ENCODE measurements around the gene RPL10.
A peak's percentile ranks its signal among the peaks of the same experiment; 100 is the strongest.

Gene RPL10

DNA sequence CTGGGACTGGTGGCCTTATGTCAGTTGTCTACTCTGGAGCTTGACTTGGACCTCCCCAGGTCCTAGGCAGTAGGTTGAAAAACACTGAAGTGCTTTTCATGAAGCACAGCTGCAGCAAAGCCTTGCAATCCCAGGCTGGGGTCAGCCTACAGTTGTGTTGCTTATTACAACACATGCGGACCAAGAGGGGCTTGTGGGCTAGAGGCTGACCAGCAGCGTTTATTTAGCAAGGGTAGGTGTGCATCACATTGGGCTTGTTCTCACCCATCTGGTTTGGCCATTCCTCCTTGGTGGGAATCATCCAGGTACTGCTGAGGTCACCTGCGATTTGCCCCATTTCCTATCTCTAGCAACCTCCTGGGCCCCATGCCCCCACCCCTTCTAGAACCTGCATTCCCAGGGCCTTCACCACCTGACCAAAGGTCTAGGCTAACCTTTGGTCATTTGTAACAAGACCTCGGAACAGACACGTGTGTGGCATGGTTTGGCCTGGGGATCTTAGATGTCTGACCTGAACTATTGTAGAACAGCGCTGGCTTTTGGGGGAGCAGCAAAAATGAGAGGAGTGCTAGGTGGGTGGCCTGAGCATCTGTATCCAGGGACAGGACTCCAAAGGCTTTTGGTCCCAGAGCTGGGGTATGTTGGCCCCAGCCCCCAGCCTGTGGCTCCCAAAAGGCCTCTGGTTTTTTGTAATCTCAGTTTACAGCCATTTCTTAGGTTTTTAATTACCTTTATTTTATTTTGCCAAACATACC is 3.0 kb downstream of the RPL10 start:
- DNase-seq (ENCODE audit: low read depth) = no peak

DNA sequence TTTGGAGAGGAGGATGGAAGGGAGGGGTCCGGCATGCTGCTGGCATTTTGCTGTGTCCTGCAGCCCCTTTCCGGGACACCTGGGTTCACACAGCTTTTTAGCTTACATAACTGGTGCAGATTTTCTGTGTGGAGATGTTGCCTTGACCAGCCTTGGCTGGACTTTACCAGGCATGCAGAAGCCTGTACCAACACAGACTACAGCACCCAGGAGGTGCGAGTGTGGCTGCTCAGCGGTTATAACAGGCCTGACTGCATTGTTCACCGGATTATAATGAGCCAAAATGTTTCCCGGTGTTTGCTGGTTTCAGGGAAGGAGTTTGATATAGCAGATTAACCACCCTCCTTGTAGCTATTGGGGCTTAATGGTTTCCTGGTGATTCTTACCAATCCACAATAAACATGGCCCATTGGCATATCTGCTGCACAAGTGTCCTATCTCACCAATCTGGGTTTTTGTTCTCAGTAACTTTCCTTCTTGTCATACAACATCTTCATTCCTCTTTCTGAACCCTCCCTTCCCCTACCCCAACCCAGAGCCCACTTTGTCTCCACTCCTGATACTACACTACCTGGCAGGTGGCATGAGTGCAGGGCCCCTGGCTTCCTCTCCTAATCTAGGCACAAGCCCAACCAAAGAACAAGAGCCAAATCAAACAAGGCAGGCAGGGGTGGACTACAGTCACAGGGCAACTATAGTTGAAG is 3.9 kb downstream of the RPL10 start:
- DNase-seq (ENCODE audit: low read depth) = no peak

DNA sequence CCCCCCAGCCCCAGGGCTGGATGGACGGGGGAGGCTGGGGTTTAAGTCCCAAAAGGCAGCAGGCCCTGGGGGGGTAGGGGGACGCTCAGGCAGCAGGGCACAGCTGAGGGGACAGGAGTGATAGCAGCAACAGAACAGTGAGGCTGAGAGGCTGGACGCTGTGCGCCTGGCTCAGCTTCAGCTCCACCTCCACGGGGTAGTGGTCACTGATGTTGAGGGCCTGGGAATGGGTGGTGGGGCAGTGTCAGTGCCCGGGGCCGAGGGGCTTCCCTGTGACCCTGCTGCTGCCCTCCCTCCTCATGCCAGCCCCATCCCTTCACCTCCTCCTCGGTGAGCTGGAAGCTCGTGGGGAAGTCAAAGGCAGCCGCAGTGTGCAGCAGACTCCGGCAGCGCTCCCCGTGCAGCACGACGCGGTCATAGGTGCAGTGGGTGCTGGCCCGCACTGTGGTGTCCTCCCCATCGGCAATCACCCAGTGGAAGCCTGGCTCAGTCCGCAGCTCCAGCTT is 4.5 kb downstream of the RPL10 start:
- no peak for DNase-seq (ENCODE audit: low read depth)

DNA sequence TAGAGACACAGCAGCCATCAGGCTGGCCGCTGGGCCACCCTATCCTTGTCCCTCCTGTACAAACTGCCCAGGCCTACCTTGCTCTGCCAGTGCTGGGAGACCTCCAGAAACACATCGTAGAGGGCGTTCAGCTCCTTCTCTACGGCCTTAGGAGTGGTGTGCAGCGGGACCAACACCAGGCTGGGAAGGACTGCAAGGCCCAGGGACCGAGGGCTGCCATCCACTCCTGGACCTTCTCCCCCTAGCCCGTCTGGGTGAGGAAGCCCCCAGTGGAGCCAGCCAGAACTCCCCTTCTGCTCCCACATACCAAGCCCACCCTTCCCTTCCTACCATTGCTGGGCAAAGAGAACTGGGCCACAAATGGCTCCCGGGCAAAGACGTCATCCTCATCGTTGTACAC is 5.0 kb downstream of the RPL10 start:
- DNase-seq (ENCODE audit: low read depth) = no peak

DNA sequence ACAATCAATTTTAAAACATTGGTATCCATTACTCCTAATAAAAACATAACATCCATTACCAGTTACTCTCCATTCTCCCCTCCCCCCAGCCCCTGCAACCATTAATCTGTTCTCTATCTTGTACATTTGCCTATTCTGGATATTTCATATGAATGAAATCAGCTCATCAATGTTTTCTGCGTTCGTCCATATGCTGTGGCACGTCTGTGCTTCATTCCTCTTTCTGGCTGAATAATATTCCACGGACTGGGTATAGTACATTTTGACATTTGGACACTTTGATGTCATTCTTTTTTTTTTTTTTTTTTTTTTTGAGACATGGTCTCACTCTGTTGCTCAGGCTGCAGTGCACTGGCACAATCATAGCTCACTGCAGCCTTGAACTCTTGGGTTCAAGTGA is 5.7 kb downstream of the RPL10 start:
- DNase-seq (ENCODE audit: low read depth) = no peak

DNA sequence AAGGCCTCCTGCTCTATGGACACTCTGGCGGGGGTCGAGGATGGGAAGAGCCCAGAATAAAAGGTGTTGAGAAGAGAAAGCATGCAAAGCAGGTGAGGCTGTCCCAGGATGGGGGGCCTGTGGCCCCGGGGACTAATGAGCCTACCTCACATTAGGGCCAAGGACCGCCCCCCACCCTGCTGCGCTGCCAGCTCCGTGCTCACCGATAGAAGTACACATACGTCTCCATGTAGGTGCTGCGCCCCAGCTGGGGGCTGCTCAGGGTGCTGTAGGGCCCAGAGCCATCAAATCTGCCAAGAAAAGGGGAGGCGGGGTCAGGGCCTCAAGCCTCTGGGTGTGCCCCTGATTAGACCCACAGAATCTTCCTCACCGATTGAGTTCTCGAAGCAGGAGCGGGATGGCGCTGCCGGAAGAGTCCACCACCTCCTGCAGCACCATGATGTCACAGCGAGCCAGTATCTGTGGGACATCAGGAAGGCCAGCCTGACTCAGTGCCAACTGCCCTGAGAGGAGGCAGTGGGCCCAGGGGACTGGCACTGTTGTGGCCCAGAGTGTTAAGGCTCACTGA is 6.5 kb downstream of the RPL10 start:
- no peak for DNase-seq (ENCODE audit: low read depth)

DNA sequence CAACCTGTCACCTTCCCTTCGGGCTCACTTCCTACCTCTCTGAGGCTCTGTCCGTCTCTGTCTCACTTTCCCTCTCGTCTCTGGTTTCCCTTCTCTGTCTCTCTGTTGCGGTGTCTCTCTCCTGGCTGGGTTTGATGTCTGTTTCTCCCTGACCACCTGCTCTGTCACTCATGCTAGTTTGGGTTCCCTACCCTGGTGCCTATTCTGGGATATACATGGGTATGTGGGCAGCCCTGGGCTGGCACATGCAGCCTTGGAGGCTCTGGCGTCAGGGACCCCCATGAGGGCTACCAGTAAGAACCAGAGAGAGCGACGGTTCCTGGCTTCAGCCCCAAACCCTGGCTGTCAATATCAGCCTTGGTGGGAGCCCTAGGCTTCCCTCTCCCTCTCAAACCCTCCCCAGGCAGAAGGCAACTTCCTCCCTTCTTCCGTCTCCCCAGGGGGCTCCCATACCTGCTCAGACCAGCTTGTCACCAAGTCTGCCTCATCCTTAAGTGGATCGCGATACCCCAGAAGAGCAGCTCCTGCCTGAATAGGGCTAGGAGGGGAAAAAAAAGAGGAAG is 10.6 kb downstream of the RPL10 start:
- DNase-seq (ENCODE audit: low read depth) = no peak

DNA sequence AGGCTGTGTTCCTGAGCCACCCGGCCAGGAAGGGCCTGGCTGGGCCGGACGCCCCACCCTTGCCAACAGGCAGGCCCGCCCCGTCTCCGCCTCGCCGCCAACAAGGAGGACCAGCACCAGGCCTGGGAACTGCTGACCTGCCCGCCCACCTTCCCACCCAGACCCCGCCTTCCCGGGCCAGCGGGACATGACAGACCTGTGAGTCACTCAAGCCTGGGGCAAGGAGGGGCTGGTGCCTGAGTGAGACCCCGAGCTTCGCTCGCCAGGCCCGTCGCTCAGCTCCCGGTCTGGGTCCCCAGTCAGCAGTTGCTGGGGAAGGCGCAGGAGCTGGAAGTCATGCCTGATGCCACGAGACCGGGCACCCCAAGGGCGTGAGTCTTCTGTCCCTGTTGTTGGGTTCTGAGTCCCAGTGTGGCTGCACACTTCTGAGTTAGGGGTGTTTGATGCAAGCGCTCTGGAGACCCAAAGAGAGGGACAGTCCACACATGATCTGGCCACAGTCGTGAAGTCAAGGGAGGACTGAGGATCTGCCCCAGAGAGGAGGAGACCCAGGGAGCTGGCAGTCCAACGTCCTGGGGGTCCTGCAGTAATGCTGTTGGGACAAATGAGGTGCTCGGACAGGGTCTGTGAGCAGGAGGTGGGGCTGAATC is 11.2 kb downstream of the RPL10 start, which contains the start of gene DNASE1L1:
Gene DNASE1L1 (minus strand): TSS at position 33 of the 650 bp plus-strand sequence. CDS start 3,686 bp downstream, outside the sequence.
- DNase-seq (ENCODE audit: low read depth) = no peak

DNA sequence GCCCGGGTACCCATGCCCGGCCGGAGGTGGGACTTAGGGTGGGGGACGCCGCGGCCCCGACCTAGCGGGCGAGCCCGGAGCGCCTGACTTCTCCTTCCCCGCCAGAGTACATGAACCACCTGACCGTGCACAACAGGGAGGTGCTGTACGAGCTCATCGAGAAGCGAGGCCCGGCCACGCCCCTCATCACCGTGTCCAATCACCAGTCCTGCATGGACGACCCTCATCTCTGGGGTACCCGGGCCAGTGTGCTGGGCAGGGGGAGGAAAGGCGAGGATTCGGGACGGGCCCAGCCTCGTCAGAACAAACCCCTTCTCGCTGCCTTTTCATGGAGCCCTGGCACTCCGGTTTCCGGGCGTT is 13.8 kb downstream of the RPL10 start:
- peak; percentile 34 for DNase-seq (ENCODE audit: low read depth)

DNA sequence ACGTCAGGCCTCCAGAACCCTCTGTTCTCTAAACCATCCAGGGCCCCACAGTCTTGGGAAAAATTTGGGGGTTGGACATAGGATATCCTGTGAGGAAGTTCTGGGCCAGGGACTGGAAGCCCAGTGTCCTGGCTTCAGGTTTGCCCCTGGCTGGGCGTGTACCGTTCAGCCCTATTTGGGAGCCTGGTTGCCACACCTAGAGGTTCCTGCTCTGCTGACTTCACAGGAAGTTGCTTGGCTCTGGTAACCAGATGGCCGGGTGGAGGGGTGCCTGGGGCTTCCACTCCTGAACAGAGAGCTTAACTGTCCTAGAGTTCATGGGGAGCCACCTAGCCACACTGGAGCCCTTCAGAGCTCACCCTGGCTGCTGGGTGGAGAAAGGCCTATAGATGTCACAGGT is 14.3 kb downstream of the RPL10 start:
- peak; percentile 19 for DNase-seq (ENCODE audit: low read depth)

DNA sequence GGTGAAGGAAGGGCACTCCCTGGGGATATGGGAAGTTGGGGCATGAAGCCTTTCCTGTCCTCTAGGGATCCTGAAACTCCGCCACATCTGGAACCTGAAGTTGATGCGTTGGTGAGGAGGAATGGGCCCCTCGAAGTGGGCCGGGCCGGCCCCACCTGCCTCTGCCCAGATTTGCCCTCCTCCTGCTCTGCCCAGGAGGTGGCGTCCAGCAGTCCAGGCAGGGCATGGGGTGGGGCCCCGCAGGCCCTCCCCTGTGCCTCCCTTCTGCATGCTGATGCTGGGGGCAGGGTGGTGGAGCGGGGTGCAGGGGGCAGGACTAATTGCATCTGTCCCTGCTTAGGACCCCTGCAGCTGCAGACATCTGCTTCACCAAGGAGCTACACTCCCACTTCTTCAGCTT is 15.0 kb downstream of the RPL10 start:
- DNase-seq (ENCODE audit: low read depth) = no peak

DNA sequence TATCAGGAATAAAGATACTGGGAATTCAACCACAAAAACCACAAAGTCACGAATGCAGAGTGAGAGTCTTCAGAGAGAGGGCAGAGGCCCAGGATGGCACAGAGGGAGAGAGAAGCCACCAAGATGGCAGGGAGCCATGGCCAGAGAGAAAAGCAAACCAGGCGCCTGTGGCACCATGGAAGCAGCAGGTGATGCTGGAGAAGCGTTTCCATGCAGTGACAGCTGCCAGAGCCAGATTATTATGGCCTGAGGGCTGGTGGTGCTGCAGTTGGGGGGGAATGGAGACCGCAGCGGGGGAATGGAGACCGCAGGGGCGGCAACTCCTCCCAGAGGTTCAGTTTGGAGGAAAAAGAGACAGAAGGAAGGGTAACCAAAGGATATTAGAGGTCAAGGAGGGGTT is 19.0 kb downstream of the RPL10 start:
- no peak for DNase-seq (ENCODE audit: low read depth)

DNA sequence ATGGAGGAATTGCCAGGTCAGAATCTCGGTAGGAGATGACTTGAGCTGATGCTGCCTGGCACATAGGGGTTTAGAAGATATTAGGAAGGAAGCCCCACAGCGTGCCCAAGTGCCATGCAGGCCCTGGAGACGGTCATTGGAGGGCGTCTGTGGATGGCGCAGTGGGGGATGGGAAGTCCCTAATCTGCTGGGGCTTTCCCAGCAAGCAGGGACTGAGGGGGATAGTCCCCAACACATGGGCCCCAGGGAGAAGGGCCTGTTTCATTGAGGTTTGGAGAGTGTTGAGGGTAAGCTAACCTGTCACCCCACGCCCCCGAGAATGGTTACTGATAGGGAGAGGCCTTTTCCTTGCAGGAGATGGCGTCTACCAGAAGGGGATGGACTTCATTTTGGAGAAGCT is 21.0 kb downstream of the RPL10 start:
- no peak for DNase-seq (ENCODE audit: low read depth)

DNA sequence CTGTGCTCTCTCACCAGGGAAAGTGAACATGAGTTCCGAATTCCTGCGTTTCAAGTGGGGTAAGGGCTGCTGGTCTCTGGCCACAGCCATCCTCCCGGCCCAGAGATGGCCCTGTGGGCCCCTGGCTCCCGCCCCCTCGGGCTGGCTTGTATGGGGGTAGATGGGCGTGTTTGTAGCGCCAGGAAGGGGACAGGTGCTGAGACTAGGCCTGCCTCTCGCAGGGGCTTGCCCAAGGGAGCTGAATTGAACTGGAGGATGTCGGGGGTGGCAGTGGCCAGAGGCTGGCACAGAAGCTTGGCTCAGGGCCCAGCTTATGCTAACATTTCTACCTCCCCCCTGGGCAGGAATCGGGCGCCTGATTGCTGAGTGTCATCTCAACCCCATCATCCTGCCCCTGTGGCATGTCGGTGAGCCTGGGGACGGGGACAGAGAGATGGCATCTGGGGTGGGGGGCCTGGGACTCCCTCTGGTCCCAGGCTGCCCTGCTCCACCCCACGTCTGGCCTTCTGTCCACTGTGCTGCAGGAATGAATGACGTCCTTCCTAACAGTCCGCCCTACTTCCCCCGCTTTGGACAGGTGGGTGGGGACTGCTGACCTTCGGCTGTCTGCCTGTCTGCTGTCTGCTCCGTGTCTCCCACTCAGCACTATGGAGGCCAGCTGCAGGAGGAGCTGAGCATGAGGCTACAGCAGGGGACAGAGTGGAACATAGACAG is 21.7 kb downstream of the RPL10 start:
- DNase-seq (ENCODE audit: low read depth) = no peak

DNA sequence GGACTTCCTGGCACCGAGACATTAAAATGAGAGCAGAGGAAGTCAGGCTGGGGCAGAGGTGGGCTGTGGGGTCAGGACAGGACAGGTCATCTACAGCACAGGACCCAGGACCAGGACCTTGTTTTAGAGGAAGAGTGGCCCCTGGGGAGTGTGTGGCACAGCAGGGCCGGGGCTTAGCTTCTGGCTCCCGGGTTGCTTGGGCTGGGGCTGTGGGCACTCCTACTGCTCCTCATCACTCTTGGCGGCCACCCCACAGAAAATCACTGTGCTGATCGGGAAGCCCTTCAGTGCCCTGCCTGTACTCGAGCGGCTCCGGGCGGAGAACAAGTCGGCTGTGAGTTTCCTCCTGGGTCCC is 22.2 kb downstream of the RPL10 start:
- DNase-seq (ENCODE audit: low read depth) = no peak

DNA sequence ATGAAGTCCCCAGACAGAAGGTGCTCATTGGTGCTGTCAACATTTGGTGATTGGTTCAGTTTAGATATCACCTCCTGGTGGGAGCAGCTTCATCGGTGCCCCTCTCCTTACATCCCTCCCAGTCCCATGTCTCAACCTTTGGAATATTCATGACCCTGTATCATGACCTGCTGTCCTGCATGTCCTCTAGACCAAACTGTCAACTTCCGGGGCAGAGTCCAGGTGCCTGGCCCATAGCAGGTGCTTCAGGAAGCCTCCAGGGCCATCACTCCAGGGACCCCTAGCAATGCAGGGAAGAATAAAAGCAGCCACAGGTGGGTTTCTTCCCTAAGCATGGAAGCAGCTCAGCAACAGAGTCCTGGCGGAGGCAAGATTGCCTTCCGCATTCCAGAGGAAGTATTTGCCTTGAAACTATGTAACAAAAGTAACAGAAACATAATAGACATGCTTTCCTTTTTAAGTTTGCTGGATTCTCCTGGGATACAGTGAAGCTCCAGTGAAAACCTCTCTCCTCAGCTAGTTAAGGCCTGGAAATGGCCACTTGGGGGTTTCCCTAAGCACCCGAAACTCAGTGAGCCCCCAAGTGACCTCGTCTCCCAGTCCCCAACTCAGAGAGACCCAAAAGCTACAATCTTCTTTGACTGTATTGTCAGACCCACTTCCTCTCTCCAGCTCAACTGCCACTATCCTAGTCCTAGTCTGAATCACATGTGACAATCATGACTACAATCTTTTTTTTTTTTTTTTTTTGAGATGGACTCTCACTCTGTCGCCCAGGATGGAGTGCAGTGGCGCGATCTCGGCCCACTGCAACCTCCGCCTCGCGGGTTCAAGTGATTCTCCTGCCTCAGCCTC is 29.0 kb downstream of the RPL10 start:
- DNase-seq (ENCODE audit: low read depth) = no peak

DNA sequence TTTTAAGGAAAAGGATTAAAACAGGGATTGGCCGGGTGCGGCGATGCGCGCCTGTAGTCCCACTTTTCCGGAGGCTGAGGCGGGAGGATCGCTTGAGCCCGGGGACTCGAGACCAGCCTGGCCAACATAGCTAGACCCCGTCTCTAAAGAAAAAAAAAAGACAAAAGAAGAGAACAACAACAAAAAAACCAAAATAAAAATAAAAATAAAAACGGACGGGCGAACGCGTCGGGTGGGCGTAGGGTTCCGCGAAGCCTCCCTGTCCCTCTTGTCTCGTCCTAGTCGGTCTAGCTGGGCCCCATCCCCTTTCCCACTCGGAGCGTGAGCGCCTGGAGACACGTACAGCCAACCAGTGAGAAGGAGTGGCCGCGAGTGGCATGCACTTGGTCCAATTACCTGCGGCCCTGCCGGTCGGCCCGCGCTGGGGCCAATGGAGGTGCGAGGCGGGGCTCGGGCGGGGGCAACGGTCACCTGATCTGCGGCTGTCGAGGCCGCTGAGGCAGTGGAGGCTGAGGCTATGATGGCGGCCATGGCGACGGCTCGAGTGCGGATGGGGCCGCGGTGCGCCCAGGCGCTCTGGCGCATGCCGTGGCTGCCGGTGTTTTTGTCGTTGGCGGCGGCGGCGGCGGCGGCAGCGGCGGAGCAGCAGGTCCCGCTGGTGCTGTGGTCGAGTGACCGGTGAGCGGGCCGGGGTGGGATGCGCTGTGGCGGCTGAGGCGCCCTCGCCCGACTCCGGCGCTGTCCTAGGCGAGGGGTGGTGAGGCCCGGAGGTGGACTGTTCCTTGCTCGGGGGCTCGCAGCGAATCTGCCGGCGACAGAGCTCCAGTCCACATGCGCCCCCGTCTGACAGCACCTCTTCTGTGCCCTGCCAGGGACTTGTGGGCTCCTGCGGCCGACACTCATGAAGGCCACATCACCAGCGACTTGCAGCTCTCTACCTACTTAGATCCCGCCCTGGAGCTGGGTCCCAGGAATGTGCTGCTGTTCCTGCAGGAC is 30.3 kb downstream of the RPL10 start, which contains the start of gene ATP6AP1:
Gene ATP6AP1 (plus strand): TSS at position 502 of the 996 bp plus-strand sequence. CDS start 16 bp downstream, at position 518.
- DNase-seq (ENCODE audit: low read depth) = peak; percentile 77

DNA sequence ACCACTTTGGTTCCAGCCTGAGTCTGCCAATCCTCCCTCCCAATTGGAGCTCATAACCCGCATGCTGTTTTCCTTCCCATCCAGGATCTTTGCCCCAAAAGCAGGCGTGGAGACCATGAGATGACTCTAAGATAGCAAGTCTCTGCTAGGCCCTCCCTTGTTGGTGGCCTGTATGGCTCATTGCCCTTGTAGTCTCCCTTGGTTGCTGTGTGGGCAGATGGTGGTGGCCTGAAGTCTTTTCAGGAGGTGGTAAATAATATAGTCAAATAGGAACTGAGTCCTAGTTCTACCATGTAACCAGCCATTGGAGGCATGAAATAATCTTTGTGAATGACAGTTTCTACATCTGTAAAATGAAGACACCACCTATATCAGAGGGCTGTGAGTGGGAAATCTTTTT is 31.5 kb downstream of the RPL10 start:
- no peak for DNase-seq (ENCODE audit: low read depth)

DNA sequence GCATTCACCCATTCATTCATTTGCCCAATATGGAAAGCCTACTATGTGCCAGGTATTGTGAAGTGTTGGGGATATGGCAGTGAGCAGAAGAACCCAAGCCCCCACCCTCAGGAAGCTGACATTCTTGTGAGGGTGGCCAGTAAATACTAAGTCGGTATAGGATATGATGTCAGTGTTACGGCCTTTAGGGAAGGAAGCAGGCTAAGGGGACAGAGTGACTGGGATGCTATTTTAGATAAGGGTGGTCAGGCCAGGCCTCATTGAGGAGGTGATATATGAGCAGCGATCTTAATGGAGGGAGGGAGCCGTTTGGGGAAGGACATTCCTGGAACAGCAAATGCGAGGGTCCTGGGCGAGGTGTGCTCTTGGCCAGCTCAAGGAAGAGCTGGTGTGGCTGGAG is 32.3 kb downstream of the RPL10 start:
- DNase-seq (ENCODE audit: low read depth) = no peak
